ENCODE data around the gene TTC39C. TPM values are rescaled to one million over a fixed set of nuclear protein-coding genes. Genes with fewer than 3 reads are reported as not detected.

The TTC39C gene
- total and polyA plus RNA-seq, 2 experiments from 2014 or later: 69.4 to 136 TPM

DNA sequence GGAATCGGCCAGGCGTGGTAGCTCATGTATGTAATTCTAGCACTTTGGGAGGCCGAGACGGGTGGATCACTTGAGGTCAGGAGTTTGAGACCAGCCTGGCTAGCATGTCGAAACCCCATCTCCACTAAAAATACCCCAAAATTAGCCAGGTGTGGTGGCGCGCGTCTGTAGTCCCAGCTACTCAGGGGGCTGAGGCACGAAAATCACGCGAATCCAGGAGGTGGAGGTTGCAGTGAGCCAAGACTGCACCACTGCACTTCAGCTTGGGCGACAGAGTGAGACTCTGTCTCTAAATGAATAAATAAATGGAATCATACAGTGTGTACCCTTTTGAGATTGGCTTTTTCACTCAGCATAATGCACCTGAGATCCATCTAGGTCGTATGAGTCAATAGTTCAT is 19.4 kb upstream of the TTC39C start:
- Histone ChIP-seq H3F3A (replicated peaks; ENCODE audit: low read depth) (no peaks in the 10 kb centered on the region; the same call in 1 of the 2 replicates), H3K79me2 (replicated peaks; ENCODE audit: insufficient read depth) (no peaks in the 10 kb centered on the region), H2AFZ (0 out of 2 replicates have a peak overlapping the region, but pooled peaks have one; percentile 0), H3K36me3 (ENCODE audit: insufficient read depth) (no peaks in the 10 kb centered on the region), H3K9me2 (ENCODE audit: insufficient read depth) (0 out of 2 replicates have a peak, but pooled peaks cover 7% of the 10 kb centered on the region), H3K4me2 (no peak overlapping the region), H3K27me3 (ENCODE audit: insufficient read depth) (no peaks in the 10 kb centered on the region), H4K20me1 (replicated peaks; ENCODE audit: insufficient read depth) (no peaks in the 10 kb centered on the region), H3K4me3 (no peak overlapping the region), H3K27ac (ENCODE audit: low read depth) (no peak overlapping the region), H3K4me1 (ENCODE audit: insufficient read depth) (peaks cover 15% of the 10 kb centered on the region; the same call in 1 of the 2 replicates)
- Mint-ChIP-seq H3K36me3 (ENCODE audit: low read depth) (no peaks in the 10 kb centered on the region), H3K4me1 (peaks cover 6% of the 10 kb centered on the region; the same call in 2 of the 3 replicates), H3K9me3 (no peaks in the 10 kb centered on the region), H3K27ac (no peak overlapping the region), H3K4me3 (no peak overlapping the region), H3K27me3 (ENCODE audit: insufficient read depth, low read depth, poor library complexity) (no peaks in the 10 kb centered on the region)
- DNase-seq (ENCODE audit: low spot score): no peak
- no peak for ATAC-seq
- TF ChIP-seq, protein P1, sequence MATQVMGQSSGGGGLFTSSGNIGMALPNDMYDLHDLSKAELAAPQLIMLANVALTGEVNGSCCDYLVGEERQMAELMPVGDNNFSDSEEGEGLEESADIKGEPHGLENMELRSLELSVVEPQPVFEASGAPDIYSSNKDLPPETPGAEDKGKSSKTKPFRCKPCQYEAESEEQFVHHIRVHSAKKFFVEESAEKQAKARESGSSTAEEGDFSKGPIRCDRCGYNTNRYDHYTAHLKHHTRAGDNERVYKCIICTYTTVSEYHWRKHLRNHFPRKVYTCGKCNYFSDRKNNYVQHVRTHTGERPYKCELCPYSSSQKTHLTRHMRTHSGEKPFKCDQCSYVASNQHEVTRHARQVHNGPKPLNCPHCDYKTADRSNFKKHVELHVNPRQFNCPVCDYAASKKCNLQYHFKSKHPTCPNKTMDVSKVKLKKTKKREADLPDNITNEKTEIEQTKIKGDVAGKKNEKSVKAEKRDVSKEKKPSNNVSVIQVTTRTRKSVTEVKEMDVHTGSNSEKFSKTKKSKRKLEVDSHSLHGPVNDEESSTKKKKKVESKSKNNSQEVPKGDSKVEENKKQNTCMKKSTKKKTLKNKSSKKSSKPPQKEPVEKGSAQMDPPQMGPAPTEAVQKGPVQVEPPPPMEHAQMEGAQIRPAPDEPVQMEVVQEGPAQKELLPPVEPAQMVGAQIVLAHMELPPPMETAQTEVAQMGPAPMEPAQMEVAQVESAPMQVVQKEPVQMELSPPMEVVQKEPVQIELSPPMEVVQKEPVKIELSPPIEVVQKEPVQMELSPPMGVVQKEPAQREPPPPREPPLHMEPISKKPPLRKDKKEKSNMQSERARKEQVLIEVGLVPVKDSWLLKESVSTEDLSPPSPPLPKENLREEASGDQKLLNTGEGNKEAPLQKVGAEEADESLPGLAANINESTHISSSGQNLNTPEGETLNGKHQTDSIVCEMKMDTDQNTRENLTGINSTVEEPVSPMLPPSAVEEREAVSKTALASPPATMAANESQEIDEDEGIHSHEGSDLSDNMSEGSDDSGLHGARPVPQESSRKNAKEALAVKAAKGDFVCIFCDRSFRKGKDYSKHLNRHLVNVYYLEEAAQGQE (IDR thresholded peaks at IDR 0.05; ENCODE audit: unreplicated experiment): no peak
- TF ChIP-seq JUNB (IDR thresholded peaks at IDR 0.05; ENCODE audit: unreplicated experiment) (no peak), ZNF331 (CRISPR knock-in tag; IDR thresholded peaks at IDR 0.05; ENCODE audit: low read depth) (no peak), NANOG (IDR thresholded peaks at IDR 0.05; ENCODE audit: borderline replicate concordance) (no peak), EZH2phosphoT487 (IDR thresholded peaks at IDR 0.05; ENCODE audit: unreplicated experiment) (no peak), ZNF114 (CRISPR knock-in tag; IDR thresholded peaks at IDR 0.05) (no peak), CREB1 (CRISPR knock-in tag; IDR thresholded peaks at IDR 0.05; ENCODE audit: low read depth) (no peak), EZH2 (IDR thresholded peaks at IDR 0.05; ENCODE audit: low read depth, unreplicated experiment) (no peak), POLR2AphosphoS5 (IDR thresholded peaks at IDR 0.05; ENCODE audit: low read depth) (no peak), ZNF462 (CRISPR knock-in tag; IDR thresholded peaks at IDR 0.05) (no peak), STAT1 (IDR thresholded peaks at IDR 0.05; ENCODE audit: unreplicated experiment) (no peak)
- TF ChIP-seq, protein P2, sequence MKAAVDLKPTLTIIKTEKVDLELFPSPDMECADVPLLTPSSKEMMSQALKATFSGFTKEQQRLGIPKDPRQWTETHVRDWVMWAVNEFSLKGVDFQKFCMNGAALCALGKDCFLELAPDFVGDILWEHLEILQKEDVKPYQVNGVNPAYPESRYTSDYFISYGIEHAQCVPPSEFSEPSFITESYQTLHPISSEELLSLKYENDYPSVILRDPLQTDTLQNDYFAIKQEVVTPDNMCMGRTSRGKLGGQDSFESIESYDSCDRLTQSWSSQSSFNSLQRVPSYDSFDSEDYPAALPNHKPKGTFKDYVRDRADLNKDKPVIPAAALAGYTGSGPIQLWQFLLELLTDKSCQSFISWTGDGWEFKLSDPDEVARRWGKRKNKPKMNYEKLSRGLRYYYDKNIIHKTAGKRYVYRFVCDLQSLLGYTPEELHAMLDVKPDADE (IDR thresholded peaks at IDR 0.05): no peak
- TF ChIP-seq, protein P3, sequence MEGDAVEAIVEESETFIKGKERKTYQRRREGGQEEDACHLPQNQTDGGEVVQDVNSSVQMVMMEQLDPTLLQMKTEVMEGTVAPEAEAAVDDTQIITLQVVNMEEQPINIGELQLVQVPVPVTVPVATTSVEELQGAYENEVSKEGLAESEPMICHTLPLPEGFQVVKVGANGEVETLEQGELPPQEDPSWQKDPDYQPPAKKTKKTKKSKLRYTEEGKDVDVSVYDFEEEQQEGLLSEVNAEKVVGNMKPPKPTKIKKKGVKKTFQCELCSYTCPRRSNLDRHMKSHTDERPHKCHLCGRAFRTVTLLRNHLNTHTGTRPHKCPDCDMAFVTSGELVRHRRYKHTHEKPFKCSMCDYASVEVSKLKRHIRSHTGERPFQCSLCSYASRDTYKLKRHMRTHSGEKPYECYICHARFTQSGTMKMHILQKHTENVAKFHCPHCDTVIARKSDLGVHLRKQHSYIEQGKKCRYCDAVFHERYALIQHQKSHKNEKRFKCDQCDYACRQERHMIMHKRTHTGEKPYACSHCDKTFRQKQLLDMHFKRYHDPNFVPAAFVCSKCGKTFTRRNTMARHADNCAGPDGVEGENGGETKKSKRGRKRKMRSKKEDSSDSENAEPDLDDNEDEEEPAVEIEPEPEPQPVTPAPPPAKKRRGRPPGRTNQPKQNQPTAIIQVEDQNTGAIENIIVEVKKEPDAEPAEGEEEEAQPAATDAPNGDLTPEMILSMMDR (conservative IDR thresholded peaks at IDR 0.05; ENCODE audit: low read depth in 2 of 2): no peak

Data from GM23338 (cell line).